DOHH2 (cell line): ENCODE measurements around the gene UNKL.

ENCODE experiments used
- CTCF ChIP-seq: fragments of 200-600 bp; sonication (generic); IDR thresholded peaks from one replicate; pipeline ENCODE4 v1.5.1; 2014; ENCODE audit warnings: antibody characterized with exemption, mild to moderate bottlenecking, low read depth, low read length; ENCODE audit not compliant: poor library complexity, severe bottlenecking
- EZH2phosphoT487 ChIP-seq: fragments of 200-600 bp; sonication (generic); IDR thresholded peaks from 2 replicates; pipeline ENCODE4 v1.6.1; 2017; ENCODE audit warnings: borderline replicate concordance, mild to moderate bottlenecking, antibody characterized with exemption, low read length, moderate library complexity, mixed read lengths

DNA sequence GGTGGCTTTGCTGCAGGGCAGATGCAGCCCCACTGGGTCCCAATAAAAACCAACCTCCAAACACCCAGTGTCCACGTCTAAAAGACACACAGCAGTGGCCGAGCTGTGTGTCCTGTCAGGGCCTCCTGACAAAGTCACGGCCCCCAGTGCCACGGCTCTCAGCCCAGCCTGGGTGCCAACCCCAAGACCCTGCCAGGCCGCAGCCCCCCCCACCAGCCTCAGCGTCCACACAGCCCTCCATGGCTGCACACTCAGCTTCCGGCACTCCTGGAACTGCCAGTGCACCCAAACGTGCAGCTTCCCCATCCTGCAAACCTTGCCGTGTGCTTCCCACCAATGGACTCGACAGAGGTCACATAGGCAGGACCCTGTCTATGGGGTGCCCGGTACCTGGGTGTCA, 33.5 kb upstream of the UNKL start:
- TF ChIP-seq CTCF (no peak), EZH2phosphoT487 (no peak)
